Tibial nerve (tissue), 4 donors: ENCODE measurements around the gene SLC12A7. TPM values are rescaled to one million over a fixed set of nuclear protein-coding genes. Genes with fewer than 3 reads are reported as not detected.
A peak's percentile ranks its signal among the peaks of the same experiment; 100 is the strongest.

ENCODE experiments used
- DNase-seq, 2 donors: peaks; one replicate each; pipeline ENCODE4 v3.0.0-alpha.2; 2019; ENCODE audit warnings: low spot score in 2 of 2
- H3K27ac ChIP-seq, 4 donors: fragments of 200-600 bp; sonication (generic) in 3 of 4; one replicate each; pipeline ENCODE4 v1.5.1; 2017 to 2019; ENCODE audit warnings: mild to moderate bottlenecking in 1 of 4
- H3K27me3 ChIP-seq, 2 donors: fragments of 200-600 bp; sonication (generic) in 1 of 2; one replicate each; pipeline versions ENCODE4 v1.5.1 to v1.6.0; 2017 to 2019
- H3K36me3 ChIP-seq, 3 donors: fragments of 200-600 bp; sonication (generic); one replicate each; pipeline ENCODE4 v1.5.1; 2018 to 2019
- H3K4me1 ChIP-seq, 4 donors: fragments of 200-600 bp; sonication (generic) in 3 of 4; one replicate each; pipeline ENCODE4 v1.5.1; 2017 to 2019
- H3K4me3 ChIP-seq, 4 donors: fragments of 200-600 bp; sonication (generic) in 3 of 4; one replicate each; pipeline ENCODE4 v1.5.1; 2017 to 2019; ENCODE audit warnings: mild to moderate bottlenecking in 1 of 4, moderate library complexity in 1 of 4
- H3K9me3 ChIP-seq, 4 donors: fragments of 200-600 bp; sonication (generic) in 3 of 4; one replicate each; pipeline ENCODE4 v1.5.1; 2017 to 2019
- CTCF ChIP-seq, 5 experiments: fragments of 200-600 bp in 3 of 5; fragments of 450-650 bp in 2 of 5; sonication (generic) in 3 of 5; IDR thresholded peaks; one replicate each; pipeline ENCODE4 v1.5.1; 2016 to 2019; ENCODE audit warnings: antibody characterized with exemption in 5 of 5, mild to moderate bottlenecking in 3 of 5, moderate library complexity in 2 of 5
- EP300 ChIP-seq, 2 donors: sonication (generic); formaldehyde crosslinking; IDR thresholded peaks; one replicate each; pipeline ENCODE4 v1.6.1; 2017; ENCODE audit warnings: antibody characterized with exemption in 2 of 2, mild to moderate bottlenecking in 1 of 2
- POLR2A ChIP-seq, 2 donors: fragments of 450-650 bp; IDR thresholded peaks; one replicate each; pipeline ENCODE4 v1.6.1; 2017; ENCODE audit warnings: antibody characterized with exemption in 2 of 2, mild to moderate bottlenecking in 2 of 2, moderate library complexity in 2 of 2
- WGBS, 2 donors: methylation state at CpG; one replicate each; pipeline ENCODE4 v1.1.5; 2018; 5-methylcytosine and 5-hydroxymethylcytosine counted together
- total RNA-seq, 4 donors: library from RNA; depleted of rRNA; stranded (reverse); fragments of >200 nt; gene quantifications; one replicate each; pipeline ENCODE4 v1.1.0, GENCODE V29; 2016

The SLC12A7 gene
- total RNA-seq, 4 donors from 2014 or later, result 11.4 to 39.3 (median 18.8) TPM

- no peaks in the 10 kb centered on the region for H3K27me3 ChIP-seq
- no peak overlapping the region for H3K4me3 ChIP-seq
- H3K27ac ChIP-seq, result peak overlapping the region in 1 of 4 donors; percentile 1
- no peak for DNase-seq
- H3K4me1 ChIP-seq, result no peaks in the 10 kb centered on the region
- H3K36me3 ChIP-seq, result no peaks in the 10 kb centered on the region
- TF ChIP-seq CTCF (IDR thresholded peaks at IDR 0.05), result no peak
- H3K9me3 ChIP-seq, result no peaks in the 10 kb centered on the region
- 59 to 68% methylated on average over 16 of the region's 17 CpGs for WGBS, 2 donors
Observed at GRCh38 chr5:1133510-1134201, 21.8 kb upstream of the SLC12A7 start.

GRCh38 chr5:1133108-1133507 lies 21.2 kb upstream of the SLC12A7 start:
- Histone ChIP-seq H3K9me3 (no peaks in the 10 kb centered on the region), H3K36me3 (no peaks in the 10 kb centered on the region), H3K4me1 (peaks cover 0 to 1% (median 0%) of the 10 kb centered on the region in 4 donors), H3K27me3 (no peaks in the 10 kb centered on the region), H3K27ac (no peak overlapping the region), H3K4me3 (no peak overlapping the region)
- TF ChIP-seq POLR2A (IDR thresholded peaks at IDR 0.05) (no peak), CTCF (IDR thresholded peaks at IDR 0.05) (no peak), EP300 (IDR thresholded peaks at IDR 0.05) (no peak)
- WGBS, 2 donors, result 80 to 86% methylated on average over 9 of the region's 9 CpGs
- no peak for DNase-seq

- Histone ChIP-seq H3K36me3 (no peaks in the 10 kb centered on the region), H3K27ac (no peak overlapping the region), H3K4me3 (no peak overlapping the region), H3K9me3 (no peaks in the 10 kb centered on the region), H3K27me3 (no peaks in the 10 kb centered on the region), H3K4me1 (peaks cover 0 to 6% (median 0%) of the 10 kb centered on the region in 4 donors)
- DNase-seq, result no peak
- 91 to 95% methylated on average over 8 of the region's 8 CpGs for WGBS, 2 donors
- TF ChIP-seq CTCF (IDR thresholded peaks at IDR 0.05) (no peak), EP300 (IDR thresholded peaks at IDR 0.05) (no peak), POLR2A (IDR thresholded peaks at IDR 0.05) (no peak)
Observed at GRCh38 chr5:1132570-1132969, 20.7 kb upstream of the SLC12A7 start.

GRCh38 chr5:1131726-1132125 lies 19.9 kb upstream of the SLC12A7 start:
- WGBS, 2 donors, result 91 to 92% methylated on average over 11 of the region's 11 CpGs
- TF ChIP-seq POLR2A (IDR thresholded peaks at IDR 0.05) (no peak), EP300 (IDR thresholded peaks at IDR 0.05) (no peak), CTCF (IDR thresholded peaks at IDR 0.05) (no peak)

GRCh38 chr5:1131191-1131621 lies 19.3 kb upstream of the SLC12A7 start:
- Histone ChIP-seq H3K9me3 (no peaks in the 10 kb centered on the region), H3K4me3 (no peak overlapping the region), H3K36me3 (no peaks in the 10 kb centered on the region), H3K27me3 (no peaks in the 10 kb centered on the region), H3K27ac (peak overlapping the region in 1 of 4 donors; percentile 19), H3K4me1 (peaks cover 0 to 6% (median 0%) of the 10 kb centered on the region in 4 donors)
- no peak for DNase-seq
- TF ChIP-seq POLR2A (IDR thresholded peaks at IDR 0.05) (no peak), CTCF (IDR thresholded peaks at IDR 0.05) (no peak), EP300 (IDR thresholded peaks at IDR 0.05) (no peak)
- WGBS, 2 donors, result 84 to 91% methylated on average over 13 to 14 of the region's 14 CpGs

More at GRCh38 chr5:1131726-1132125, 19.9 kb upstream of the SLC12A7 start:
- no peaks in the 10 kb centered on the region for H3K27me3 ChIP-seq
- H3K4me1 ChIP-seq, result peaks cover 0 to 6% (median 0%) of the 10 kb centered on the region in 4 donors
- no peak overlapping the region for H3K27ac ChIP-seq
- H3K9me3 ChIP-seq, result no peaks in the 10 kb centered on the region
- no peaks in the 10 kb centered on the region for H3K36me3 ChIP-seq
- no peak overlapping the region for H3K4me3 ChIP-seq
- DNase-seq, result no peak
